ENCODE data around the gene SERPING1.

The SERPING1 gene

GRCh38 chr11:57574061-57574460 lies 23.4 kb upstream of the SERPING1 start:
- TF ChIP-seq CTCF (IDR thresholded peaks at IDR 0.05; ENCODE audit: poor library complexity, severe bottlenecking) = no peak
- ATAC-seq (ENCODE audit: low read depth) (no peak), DNase-seq (ENCODE audit: low spot score) (no peak)
- Histone ChIP-seq H3K9me3 (ENCODE audit: severe bottlenecking) (no peaks in the 10 kb centered on the region), H3K27ac (ENCODE audit: poor library complexity, severe bottlenecking) (no peak overlapping the region), H3K36me3 (ENCODE audit: low read depth) (no peaks in the 10 kb centered on the region), H3K4me1 (ENCODE audit: insufficient read depth, poor library complexity, severe bottlenecking) (peaks cover 2% of the 10 kb centered on the region), H3K4me3 (ENCODE audit: severe bottlenecking) (no peak overlapping the region), H3K27me3 (ENCODE audit: insufficient read depth, poor library complexity, severe bottlenecking) (no peaks in the 10 kb centered on the region)

- Histone ChIP-seq H3K27ac (ENCODE audit: poor library complexity, severe bottlenecking) (no peak overlapping the region), H3K36me3 (ENCODE audit: low read depth) (no peaks in the 10 kb centered on the region), H3K27me3 (ENCODE audit: insufficient read depth, poor library complexity, severe bottlenecking) (no peaks in the 10 kb centered on the region), H3K4me3 (ENCODE audit: severe bottlenecking) (no peak overlapping the region), H3K4me1 (ENCODE audit: insufficient read depth, poor library complexity, severe bottlenecking) (no peaks in the 10 kb centered on the region), H3K9me3 (ENCODE audit: severe bottlenecking) (no peaks in the 10 kb centered on the region)
- no peak for ATAC-seq (ENCODE audit: low read depth)
- no peak for TF ChIP-seq CTCF (IDR thresholded peaks at IDR 0.05; ENCODE audit: poor library complexity, severe bottlenecking)
- DNase-seq (ENCODE audit: low spot score) = no peak
Observed at GRCh38 chr11:57584341-57584740, 13.1 kb upstream of the SERPING1 start.

GRCh38 chr11:57585301-57585700 lies 12.2 kb upstream of the SERPING1 start:
- no peak for TF ChIP-seq CTCF (IDR thresholded peaks at IDR 0.05; ENCODE audit: poor library complexity, severe bottlenecking)
- Histone ChIP-seq H3K36me3 (ENCODE audit: low read depth) (no peaks in the 10 kb centered on the region), H3K4me1 (ENCODE audit: insufficient read depth, poor library complexity, severe bottlenecking) (no peaks in the 10 kb centered on the region), H3K27ac (ENCODE audit: poor library complexity, severe bottlenecking) (no peak overlapping the region), H3K4me3 (ENCODE audit: severe bottlenecking) (no peak overlapping the region), H3K9me3 (ENCODE audit: severe bottlenecking) (no peaks in the 10 kb centered on the region), H3K27me3 (ENCODE audit: insufficient read depth, poor library complexity, severe bottlenecking) (no peaks in the 10 kb centered on the region)
- ATAC-seq (ENCODE audit: low read depth) (no peak), DNase-seq (ENCODE audit: low spot score) (no peak)

GRCh38 chr11:57586711-57587245 lies 10.7 kb upstream of the SERPING1 start:
- Histone ChIP-seq H3K4me1 (ENCODE audit: insufficient read depth, poor library complexity, severe bottlenecking) (no peaks in the 10 kb centered on the region), H3K27me3 (ENCODE audit: insufficient read depth, poor library complexity, severe bottlenecking) (no peaks in the 10 kb centered on the region), H3K4me3 (ENCODE audit: severe bottlenecking) (no peak overlapping the region), H3K9me3 (ENCODE audit: severe bottlenecking) (no peaks in the 10 kb centered on the region), H3K36me3 (ENCODE audit: low read depth) (no peaks in the 10 kb centered on the region), H3K27ac (ENCODE audit: poor library complexity, severe bottlenecking) (no peak overlapping the region)
- no peak for TF ChIP-seq CTCF (IDR thresholded peaks at IDR 0.05; ENCODE audit: poor library complexity, severe bottlenecking)
- ATAC-seq (ENCODE audit: low read depth) (no peak), DNase-seq (ENCODE audit: low spot score) (no peak)

- no peaks in the 10 kb centered on the region for H3K27me3 ChIP-seq (ENCODE audit: insufficient read depth, poor library complexity, severe bottlenecking)
- no peaks in the 10 kb centered on the region for H3K36me3 ChIP-seq (ENCODE audit: low read depth)
- no peak overlapping the region for H3K4me3 ChIP-seq (ENCODE audit: severe bottlenecking)
- DNase-seq (ENCODE audit: low spot score) (no peak), ATAC-seq (ENCODE audit: low read depth) (no peak)
- H3K9me3 ChIP-seq (ENCODE audit: severe bottlenecking) = no peaks in the 10 kb centered on the region
- no peaks in the 10 kb centered on the region for H3K4me1 ChIP-seq (ENCODE audit: insufficient read depth, poor library complexity, severe bottlenecking)
- no peak for TF ChIP-seq CTCF (IDR thresholded peaks at IDR 0.05; ENCODE audit: poor library complexity, severe bottlenecking)
- no peak overlapping the region for H3K27ac ChIP-seq (ENCODE audit: poor library complexity, severe bottlenecking)
Observed at GRCh38 chr11:57588046-57588710, 9.3 kb upstream of the SERPING1 start.

Measured in RWPE2 (cell line).